Head of caudate nucleus (tissue), 42 donors: ENCODE measurements around the gene ASH1L.
A peak's percentile ranks its signal among the peaks of the same experiment; 100 is the strongest.
"Not testable (repeated sequence)": the region's sequence is repeated elsewhere in the genome, so short reads cannot be mapped to it uniquely, and the experiment has no call there.

Source experiments
- DNase-seq, 42 donors: peaks; one replicate each; pipeline versions ENCODE4 v3.0.0 to v3.0.0-alpha.2; 2020 to 2021; ENCODE audit warnings: mixed read lengths in 7 of 42
- intact Hi-C: fragments of 100-400 bp; cut with DNase I; formaldehyde crosslinking; loops from one replicate; pipeline ENCODE4 v1.15.0; 2022

ASH1L gene, protein sequence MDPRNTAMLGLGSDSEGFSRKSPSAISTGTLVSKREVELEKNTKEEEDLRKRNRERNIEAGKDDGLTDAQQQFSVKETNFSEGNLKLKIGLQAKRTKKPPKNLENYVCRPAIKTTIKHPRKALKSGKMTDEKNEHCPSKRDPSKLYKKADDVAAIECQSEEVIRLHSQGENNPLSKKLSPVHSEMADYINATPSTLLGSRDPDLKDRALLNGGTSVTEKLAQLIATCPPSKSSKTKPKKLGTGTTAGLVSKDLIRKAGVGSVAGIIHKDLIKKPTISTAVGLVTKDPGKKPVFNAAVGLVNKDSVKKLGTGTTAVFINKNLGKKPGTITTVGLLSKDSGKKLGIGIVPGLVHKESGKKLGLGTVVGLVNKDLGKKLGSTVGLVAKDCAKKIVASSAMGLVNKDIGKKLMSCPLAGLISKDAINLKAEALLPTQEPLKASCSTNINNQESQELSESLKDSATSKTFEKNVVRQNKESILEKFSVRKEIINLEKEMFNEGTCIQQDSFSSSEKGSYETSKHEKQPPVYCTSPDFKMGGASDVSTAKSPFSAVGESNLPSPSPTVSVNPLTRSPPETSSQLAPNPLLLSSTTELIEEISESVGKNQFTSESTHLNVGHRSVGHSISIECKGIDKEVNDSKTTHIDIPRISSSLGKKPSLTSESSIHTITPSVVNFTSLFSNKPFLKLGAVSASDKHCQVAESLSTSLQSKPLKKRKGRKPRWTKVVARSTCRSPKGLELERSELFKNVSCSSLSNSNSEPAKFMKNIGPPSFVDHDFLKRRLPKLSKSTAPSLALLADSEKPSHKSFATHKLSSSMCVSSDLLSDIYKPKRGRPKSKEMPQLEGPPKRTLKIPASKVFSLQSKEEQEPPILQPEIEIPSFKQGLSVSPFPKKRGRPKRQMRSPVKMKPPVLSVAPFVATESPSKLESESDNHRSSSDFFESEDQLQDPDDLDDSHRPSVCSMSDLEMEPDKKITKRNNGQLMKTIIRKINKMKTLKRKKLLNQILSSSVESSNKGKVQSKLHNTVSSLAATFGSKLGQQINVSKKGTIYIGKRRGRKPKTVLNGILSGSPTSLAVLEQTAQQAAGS (N-terminal part only)

DNA sequence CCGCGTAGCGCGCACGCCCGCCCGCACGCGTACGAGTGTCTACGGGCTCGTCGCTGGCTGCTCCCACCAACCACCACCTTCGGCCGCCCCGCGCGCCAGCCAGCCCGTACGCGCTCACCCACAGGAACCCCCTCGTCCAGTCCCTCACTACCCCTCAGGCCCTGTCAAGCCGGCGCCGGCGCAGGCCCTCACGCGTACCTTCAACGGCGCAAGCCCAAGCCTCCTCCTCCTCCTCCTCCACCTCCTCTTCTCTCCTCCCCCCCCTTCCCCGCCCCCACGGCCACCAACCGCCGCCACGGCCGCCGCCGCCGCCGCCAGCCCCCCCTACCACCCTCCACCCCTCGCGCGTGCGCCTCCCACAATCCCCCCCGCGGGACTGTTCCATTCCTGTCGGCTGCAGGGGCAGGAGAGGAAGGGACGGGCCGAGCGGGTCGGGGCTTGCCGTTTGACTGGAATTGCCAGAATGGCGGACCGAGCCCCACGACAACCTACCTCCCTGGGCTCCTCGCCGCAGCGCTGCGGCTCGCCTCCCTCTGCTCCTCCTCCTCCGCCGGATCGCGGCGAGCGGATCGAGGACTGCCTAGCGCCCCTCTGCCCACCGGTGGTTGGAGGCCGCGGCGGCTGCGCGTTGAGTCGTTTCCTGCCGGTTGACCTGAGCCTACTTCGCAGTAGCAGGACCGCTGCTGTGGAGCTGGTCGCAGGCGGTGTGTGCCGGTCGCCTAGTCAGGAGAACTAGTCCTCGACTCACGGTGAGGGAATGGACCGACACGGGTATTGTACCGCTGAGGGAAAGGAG lies at the start of gene ASH1L:
Gene ASH1L (minus strand): TSS at position 223 of the 796 bp plus-strand sequence. CDS start 41,284 bp downstream, outside the sequence.
- intact Hi-C loops, result no loop called here
- peak; percentile 85 to 97 (median 94) for DNase-seq

DNA sequence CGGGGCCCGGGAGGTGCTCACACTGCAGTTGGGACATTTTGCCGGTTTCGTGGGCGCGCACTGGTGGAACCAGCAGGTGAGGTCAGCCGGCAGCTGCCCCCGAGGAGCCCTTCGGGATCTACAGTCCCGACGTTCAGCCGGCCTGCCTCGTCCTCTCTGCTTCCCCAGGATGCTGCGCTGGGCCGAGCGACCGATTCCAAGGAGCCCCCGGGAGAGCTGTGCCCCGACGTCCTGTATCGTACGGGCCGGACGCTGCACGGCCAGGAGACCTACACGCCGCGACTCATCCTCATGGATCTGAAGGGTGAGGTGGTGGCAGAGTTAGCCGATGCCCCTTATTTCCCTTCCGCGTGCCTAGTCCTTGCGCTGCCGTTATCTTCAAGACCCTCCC lies 47.6 kb upstream of the ASH1L start:
- DNase-seq, intact Hi-C loops: not testable (repeated sequence)

DNA sequence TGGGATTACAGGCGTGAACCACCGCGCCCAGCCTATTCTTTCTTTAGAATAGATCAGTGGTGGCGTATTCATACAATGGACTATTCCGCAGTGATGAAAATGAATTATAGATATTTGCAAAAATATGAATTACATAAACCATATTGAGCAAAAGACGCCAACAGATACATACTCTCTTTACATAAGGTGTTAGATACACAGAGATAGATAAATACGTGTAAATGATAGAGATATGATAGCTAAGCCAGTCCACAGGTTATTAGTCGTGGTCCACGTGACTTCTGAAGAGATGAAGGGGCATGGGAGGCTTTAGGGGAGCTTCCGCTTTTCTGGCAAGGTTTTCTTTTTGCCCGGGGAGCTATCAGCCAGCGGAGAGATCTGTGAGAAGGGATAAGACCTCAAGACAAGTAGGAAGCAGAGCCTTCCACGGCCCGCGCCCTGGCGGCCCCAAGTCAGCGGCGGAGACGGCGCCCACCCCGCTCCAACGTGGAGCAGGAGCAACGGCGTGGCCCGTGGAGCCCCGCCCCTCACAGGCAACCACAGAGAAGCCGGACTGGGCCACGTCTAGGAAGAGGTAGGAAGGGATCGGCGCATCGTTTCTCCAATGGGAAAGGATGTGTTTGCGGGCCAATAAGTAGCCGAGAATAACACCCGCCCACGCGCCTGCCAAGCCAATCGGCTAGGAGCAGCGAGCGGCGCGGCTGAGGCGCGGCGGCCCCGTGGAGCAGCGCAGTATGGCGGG lies 47.1 kb upstream of the ASH1L start, which contains the start of gene MSTO1:
Gene MSTO1 (plus strand): TSS at position 704 of the 742 bp plus-strand sequence. CDS start 31 bp downstream, at position 735.
- intact Hi-C loops, result no loop called here
- peak; percentile 92 to 99 (median 98) for DNase-seq

DNA sequence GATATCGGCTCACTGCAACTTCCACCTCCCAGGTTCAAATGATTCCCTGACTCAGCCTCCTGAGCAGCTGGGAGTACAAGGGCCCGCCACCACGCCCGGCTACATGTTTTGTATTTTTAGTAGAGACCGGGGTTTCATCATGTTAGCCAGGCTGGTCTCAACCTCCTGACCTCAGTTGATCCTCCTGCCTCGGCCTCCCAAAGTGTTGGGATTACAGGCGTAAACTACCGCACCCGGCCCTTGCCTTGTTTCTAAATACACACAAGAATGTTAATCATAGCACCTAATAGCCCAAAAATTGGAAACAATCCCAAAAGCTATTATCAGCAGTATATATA lies 46.3 kb upstream of the ASH1L start:
- no peak for DNase-seq
- intact Hi-C loops, result no loop called here

DNA sequence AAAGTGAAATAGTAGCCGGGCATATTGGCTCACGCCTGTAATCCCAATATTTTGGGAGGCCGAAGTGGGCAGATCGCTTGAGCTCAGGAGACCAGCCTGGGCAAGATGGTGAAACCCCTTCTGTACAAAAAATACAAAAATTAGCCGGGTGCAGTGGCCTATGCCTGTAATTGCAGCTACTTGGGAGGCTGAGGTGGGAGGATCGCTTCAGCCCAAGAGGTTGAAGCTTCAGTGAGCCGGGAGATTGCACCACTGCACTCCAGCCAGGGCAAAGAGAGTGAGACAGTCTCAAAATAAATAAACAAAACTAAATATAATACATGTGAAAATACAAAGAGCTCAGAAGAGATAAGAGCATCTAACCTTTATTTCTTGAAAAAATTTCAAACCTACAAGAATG lies 45.1 kb upstream of the ASH1L start:
- intact Hi-C loops, result no loop called here
- no peak for DNase-seq

DNA sequence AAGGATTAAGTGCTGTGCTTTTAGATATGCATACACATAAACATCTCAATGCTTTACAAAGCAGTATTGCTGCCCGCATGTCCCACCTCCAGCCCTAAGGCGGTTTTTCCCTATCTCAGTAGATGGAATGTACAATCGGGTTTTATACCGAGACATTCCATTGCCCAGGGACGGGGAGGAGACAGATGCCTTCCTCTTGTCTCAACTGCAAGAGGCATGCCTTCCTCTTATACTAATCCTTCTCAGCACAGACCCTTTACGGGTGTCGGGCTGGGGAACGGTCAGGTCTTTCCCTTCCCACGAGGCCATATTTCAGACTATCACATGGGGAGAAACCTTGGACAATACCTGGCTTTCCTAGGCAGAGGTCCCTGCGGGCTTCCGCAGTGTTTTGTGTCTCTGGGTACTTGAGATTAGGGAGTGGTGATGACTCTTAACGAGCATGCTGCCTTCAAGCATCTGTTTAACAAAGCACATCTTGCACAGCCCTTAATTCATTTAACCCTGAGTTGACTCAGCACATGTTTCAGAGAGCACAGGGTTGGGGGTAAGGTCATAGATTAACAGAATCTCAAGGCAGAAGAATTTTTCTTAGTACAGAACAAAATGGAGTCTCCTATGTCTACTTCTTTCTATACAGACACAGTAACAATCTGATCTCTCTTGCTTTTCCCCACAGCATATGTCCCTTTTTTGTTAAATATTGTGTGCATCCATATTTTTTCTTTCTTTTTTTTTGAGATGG lies 37.4 kb upstream of the ASH1L start:
- intact Hi-C loops, result loop anchor here (10.0 kb wide), 1 partner anchor 345 kb away; the partner anchor contains the start of gene ENTREP3
- not testable (repeated sequence) for DNase-seq

DNA sequence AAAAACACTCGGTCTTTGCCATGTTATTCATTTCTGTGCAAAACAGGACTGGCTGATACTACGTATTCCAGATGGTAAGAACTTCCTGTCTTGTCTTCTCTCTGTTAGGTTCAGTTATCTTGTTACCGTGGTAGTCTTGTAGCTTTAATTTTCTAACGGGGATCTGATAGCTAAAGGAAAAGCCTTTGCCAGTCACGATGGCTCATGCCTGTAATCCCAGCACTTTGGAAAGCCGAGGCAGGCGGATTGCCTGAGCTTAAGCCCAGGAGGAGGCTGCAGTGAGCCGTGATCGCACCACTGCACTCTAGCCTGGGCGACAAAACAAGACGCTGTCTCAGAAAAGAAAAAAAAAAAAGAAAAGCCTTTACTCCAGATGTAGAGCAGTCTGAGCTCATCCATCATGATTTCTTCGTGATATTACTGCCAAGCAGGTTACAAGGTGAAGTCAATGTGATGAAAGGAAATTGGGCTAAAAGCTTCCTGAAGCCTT lies 36.3 kb upstream of the ASH1L start:
- intact Hi-C loops, result loop anchor here (10.0 kb wide), 1 partner anchor 344 kb away; the partner anchor contains the start of gene ENTREP3
- DNase-seq, result peak; percentile 30 to 75 (median 54)

DNA sequence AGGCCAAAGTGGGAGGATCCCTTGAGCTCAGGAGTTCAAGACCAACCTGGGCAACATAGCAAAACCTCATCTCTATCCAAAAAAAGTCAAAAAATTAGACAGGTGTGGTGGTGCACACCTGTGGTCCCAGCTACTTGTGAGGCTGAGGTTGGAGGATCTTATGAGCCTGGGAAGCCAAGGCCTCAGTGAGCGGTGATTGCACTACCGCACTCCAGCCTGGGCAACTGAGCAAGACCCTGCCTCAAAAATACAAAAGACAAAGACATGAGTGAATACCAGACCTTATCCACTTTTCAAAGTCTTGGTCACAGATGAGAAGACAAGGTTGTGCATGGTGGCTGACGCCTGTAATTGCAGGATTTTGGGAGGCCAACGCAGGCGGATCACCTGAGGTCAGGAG lies 34.3 kb upstream of the ASH1L start:
- intact Hi-C loops, result loop anchor here (10.0 kb wide), 1 partner anchor 342 kb away; the partner anchor contains the start of gene ENTREP3

DNA sequence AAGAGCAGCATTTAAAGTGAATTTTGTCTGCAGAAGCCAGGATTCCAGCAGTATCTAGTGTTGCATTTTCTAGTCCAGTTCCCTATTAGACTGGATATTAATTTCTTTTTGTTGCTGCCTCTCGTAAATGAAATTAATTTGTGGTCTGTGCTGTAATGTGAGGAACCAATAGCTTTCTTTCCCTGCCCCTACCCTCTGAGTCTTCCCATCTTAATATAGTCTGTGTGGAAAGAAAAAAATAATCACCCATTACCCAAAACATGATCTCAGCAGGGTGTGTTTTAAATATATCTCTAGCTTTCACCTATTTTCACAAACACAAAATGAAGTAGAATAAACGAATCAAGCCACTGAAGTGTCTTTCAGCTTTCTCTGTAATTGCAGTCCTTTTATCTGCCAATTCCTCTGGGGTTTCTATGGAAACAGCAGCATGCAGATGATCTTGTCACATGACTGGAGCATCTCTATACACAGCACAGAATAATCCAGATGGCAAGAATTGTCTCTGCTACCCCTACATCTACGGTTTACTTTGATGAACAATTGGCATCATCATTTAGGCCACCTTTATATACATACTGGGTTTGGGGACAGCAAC lies 33.4 kb upstream of the ASH1L start:
- intact Hi-C loops, result loop anchor here (10.0 kb wide), 1 partner anchor 341 kb away; the partner anchor contains the start of gene ENTREP3

More for the DNA sequence above, 34.3 kb upstream of the ASH1L start:
- DNase-seq, result no peak

DNA sequence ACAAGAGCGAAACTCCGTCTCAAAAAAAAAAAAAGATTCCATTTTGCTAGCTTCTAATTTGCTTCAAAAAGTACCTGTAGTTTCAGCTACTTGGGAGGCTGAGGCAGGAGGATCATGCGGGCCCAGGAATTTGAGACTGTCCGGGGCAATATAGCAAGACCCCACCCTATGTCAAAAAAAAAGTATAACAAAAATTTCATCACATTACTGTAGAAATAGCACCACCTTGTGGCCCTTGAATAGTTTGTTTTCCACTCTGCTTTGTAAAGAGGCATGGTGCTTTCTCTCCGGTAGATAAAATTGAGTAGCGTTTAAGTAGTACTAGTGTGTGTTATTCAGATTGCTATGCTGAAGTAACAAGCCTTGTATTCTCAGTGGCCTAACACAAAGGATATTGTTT lies 29.2 kb upstream of the ASH1L start:
- peak in 11 of 42 donors; percentile 15 to 70 (median 42) for DNase-seq
- intact Hi-C loops, result loop anchor here (10.0 kb wide), 1 partner anchor 337 kb away; the partner anchor contains the start of gene ENTREP3

More for the DNA sequence above, 33.4 kb upstream of the ASH1L start:
- DNase-seq, result peak in 7 of 42 donors; percentile 3 to 56 (median 18)

DNA sequence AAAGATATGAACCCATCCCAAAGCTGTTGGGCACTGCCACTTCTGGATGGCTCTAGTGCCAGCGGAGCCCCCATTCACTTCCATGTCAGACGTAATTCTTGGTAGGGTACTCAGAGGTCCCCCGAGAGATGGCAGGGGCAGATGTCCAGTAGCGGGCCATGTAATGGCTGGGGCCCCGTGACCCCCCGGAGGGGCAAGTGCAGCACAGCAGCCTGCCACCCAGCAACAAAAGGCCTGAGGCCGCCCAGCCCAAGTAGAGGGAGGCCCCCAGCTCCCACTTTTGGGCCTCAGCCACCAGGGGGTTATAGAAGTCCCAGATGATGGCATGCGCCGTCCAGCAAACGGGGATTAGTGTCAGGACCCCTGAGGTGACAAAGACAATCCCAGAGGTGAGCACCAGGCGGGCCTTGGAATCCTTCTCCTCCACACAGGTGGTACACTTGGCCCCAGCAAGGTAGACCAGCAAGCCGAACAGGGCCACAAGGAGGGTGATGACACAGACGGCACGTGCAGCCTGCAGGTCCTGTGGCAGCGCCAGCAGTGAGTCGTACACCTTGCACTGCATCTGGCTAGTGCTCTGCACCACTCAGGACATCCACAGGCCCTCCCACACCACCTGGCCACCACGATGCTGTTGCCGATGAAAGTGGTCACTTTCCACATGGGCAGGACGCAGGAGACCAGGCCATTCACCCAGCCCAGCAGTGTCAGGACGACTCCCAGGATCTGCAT lies 28.1 kb upstream of the ASH1L start:
- intact Hi-C loops, result loop anchor here (10.0 kb wide), 1 partner anchor 336 kb away; the partner anchor contains the start of gene ENTREP3

DNA sequence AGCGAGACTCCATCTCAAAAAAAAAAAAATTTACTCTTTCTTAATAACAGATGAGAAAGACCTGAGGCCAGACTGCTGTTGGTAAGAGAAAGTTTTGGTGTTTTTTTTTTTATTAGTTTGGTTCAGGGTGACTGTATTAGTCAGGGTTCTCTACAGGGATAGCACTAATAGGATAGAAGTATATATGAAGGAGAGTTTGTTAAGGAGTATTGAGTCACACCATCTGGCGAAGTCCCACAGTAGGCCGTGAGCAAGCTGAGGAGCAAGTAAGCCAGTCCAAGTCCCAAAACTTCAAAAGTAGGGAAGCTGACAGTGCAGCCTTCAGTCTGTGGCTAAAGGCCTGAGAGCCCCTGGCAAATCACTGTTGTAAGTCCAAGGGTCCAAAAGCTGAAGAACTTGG lies 26.7 kb upstream of the ASH1L start:
- DNase-seq, intact Hi-C loops: not testable (repeated sequence)

More for the DNA sequence above, 28.1 kb upstream of the ASH1L start:
- DNase-seq, result not testable (repeated sequence)

DNA sequence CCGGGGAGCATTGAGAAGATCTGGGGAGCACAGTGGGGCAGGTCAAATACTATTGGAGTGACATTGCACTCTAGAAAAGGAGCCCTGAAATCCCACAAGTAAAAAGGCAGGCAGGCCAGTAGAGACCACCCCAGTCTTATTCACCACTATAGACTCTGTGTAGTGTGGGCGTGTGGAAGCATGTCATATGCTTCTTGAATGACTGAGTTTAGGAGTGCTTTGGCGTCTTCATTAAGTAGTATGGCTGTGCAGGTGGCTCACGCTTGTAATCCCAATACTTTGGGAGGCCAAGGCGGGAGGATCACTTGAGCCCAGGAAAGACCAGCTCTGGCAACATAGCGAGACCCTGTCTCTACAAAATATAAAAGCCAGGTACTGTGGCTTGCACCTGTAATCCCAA lies 21.2 kb upstream of the ASH1L start:
- DNase-seq, intact Hi-C loops: not testable (repeated sequence)

DNA sequence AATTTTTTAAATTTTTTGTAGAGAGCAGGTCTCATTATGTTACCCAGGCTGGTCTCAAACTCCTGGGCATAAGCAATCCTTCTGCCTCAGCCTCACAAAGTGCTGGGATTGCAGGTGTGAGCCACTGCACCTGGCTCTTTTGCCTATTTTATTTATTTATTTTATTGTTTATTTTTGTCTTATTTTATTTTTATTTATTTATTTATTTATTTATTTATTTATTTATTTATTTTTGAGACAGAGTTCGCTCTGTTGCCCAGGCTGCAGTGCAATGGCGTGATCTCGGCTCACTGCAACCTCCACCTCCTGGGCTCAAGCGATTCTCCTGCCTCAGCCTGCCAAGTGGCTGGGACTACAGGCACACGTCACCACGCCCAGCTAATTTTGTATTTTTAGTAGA lies 13.0 kb upstream of the ASH1L start:
- intact Hi-C loops, DNase-seq: not testable (repeated sequence)

DNA sequence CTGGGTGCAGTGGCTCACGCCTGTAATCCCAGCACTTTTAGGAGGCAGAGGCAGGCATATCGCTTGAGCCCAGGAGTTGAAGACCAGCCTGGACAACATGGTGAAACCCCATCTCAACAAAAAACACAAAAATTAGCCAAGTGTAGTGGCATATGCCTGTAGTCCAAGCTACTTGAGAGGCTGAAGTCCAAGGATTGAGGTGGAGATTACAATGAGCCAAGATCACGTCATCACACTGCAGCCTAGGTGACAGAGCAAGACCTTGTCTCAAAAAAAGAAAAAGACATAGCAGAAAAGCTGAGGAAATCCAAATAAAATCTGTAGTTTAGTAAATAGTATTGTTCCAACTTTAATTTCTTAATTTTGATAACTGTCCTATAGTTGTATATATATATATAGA lies 11.5 kb upstream of the ASH1L start:
- intact Hi-C loops, result no loop called here

More for the DNA sequence above, 11.5 kb upstream of the ASH1L start:
- DNase-seq, result no peak
